Skin epidermis (tissue), 12 donors: Measurements from ENCODE around the gene CA10.

Source experiments
- H3K27ac ChIP-seq, 21 experiments: fragments of 200-600 bp; sonication (generic) in 11 of 21; one replicate each; pipeline ENCODE4 v1.5.0; 2020; ENCODE audit warnings: mild to moderate bottlenecking in 3 of 21, inconsistent platforms in 2 of 21, moderate library complexity in 2 of 21
- H3K4me3 ChIP-seq, 7 experiments: fragments of 200-600 bp; sonication (generic) in 2 of 7; one replicate each; pipeline ENCODE4 v1.5.0; 2020; ENCODE audit warnings: inconsistent platforms in 2 of 7, mild to moderate bottlenecking in 2 of 7, moderate library complexity in 1 of 7

Gene CA10

DNA sequence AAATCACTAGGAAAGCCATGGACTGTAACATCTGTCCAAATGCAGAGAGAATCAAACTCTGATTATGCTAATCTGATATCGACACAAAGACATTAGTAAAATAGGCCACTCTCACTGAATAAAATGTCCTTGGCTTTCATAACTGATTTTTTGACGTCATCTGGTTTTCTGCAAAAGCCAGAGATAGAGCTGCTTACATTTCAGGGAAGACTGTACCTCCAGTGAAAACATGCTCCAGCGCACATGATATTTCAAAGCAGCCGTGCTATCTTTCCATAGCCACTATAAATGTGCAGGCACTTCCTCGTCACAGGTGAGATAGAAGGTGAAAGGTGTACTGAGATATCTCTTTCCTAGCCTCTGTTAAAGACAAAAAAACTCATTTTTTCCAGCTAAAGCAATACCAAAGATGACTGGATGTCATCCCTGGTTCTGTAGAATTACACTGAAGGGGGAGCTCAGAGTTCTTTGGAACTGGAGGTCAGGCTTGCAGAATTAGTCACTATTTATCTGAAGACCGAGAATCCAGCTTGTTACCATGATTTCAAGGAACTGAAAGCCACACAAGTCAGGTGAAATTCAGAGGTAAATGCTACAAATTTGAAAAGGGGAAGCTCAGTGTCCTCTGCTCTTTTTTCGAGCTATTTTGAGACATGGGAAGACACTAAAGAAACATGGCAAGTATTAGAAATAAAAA is 249.5 kb downstream of the CA10 start:
- H3K27ac ChIP-seq, result no peak overlapping the region
- no peak overlapping the region for H3K4me3 ChIP-seq

GRCh38 chr17:51907041-51907440 is 251.5 kb downstream of the CA10 start:
- H3K4me3 ChIP-seq, result no peak overlapping the region
- no peak overlapping the region for H3K27ac ChIP-seq

GRCh38 chr17:51904379-51904778 is 254.1 kb downstream of the CA10 start:
- no peak overlapping the region for H3K27ac ChIP-seq

GRCh38 chr17:51901242-51901641 is 257.3 kb downstream of the CA10 start:
- H3K27ac ChIP-seq, result no peak overlapping the region
- H3K4me3 ChIP-seq, result no peak overlapping the region

More at GRCh38 chr17:51904379-51904778, 254.1 kb downstream of the CA10 start:
- H3K4me3 ChIP-seq, result no peak overlapping the region

GRCh38 chr17:51891936-51892335 is 266.6 kb downstream of the CA10 start:
- no peak overlapping the region for H3K27ac ChIP-seq
- H3K4me3 ChIP-seq, result no peak overlapping the region

DNA sequence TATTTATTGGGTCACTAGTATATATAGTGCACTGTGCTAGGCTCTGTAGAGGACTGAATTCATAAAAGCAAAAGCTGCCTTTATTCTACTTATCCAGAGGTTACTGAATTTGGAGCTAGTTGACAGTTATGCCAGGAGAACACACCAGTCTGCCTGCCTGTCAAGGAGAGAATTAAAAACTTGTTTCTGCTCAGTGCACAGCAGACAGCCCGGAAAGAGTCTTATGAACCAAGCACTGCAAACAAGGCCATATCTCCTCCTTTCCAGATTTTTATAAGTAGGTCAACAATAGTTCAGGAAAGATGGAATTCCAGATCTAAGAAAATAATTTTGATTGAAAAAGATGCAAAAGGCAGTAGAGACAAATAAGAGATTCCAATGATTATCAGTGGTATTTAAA is 267.8 kb downstream of the CA10 start:
- Histone ChIP-seq H3K4me3 (no peak overlapping the region), H3K27ac (no peak overlapping the region)

- Histone ChIP-seq H3K4me3 (no peak overlapping the region), H3K27ac (no peak overlapping the region)
Measured at GRCh38 chr17:51888816-51889215, 269.7 kb downstream of the CA10 start.

DNA sequence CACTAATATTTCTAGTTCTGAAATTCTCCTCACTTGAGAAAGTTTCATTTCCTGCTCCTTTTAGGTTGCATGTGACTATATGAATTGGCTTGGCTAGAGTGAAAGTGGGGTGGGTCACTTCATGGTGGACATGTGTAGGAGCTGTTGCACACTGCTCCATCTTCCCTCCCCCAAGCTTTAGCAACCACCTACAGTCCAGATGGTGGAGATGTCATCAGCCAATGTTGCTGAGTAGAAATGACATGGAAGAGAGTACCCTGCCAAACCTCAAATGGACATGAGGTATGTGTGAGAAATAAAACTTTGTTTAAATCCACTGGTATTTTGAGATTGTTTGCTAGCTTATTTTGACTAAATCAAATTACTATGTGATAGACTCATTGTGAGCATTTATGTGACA is 281.5 kb downstream of the CA10 start:
- Histone ChIP-seq H3K27ac (no peak overlapping the region), H3K4me3 (no peak overlapping the region)

- H3K4me3 ChIP-seq, result no peak overlapping the region
- no peak overlapping the region for H3K27ac ChIP-seq
Measured at GRCh38 chr17:51873302-51873701, 285.2 kb downstream of the CA10 start.

- Histone ChIP-seq H3K27ac (no peak overlapping the region), H3K4me3 (no peak overlapping the region)
Measured at GRCh38 chr17:51869387-51869786, 289.1 kb downstream of the CA10 start.

GRCh38 chr17:51860954-51861561 is 297.5 kb downstream of the CA10 start:
- H3K27ac ChIP-seq, result no peak overlapping the region
- H3K4me3 ChIP-seq, result no peak overlapping the region

- H3K27ac ChIP-seq, result no peak overlapping the region
- no peak overlapping the region for H3K4me3 ChIP-seq
Measured at GRCh38 chr17:51857052-51857597, 301.4 kb downstream of the CA10 start.

GRCh38 chr17:51855806-51856205 is 302.7 kb downstream of the CA10 start:
- no peak overlapping the region for H3K27ac ChIP-seq
- H3K4me3 ChIP-seq, result no peak overlapping the region

- no peak overlapping the region for H3K27ac ChIP-seq
Measured at GRCh38 chr17:51853857-51854256, 304.7 kb downstream of the CA10 start.

GRCh38 chr17:51852603-51853002 is 305.9 kb downstream of the CA10 start:
- Histone ChIP-seq H3K27ac (no peak overlapping the region), H3K4me3 (no peak overlapping the region)

More at GRCh38 chr17:51853857-51854256, 304.7 kb downstream of the CA10 start:
- H3K4me3 ChIP-seq, result no peak overlapping the region

DNA sequence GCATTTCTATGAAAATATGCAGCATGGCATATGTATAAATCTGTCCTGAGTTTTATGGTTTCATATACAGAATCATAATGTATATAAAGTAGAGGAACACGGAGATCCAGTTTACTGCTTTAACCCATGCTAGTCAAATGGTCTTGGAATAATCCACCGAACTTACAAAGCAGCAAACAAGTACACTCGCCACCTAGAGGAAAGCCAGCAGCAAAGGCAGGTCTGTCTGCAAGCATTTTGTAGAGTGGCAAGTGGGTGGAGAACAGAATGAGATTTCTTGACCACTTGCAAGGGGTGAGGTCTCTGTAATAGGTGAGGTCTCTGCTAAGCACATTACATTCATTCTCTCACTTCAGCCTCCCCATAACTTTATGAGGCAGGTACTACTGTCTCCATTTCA is 308.3 kb downstream of the CA10 start:
- Histone ChIP-seq H3K4me3 (no peak overlapping the region), H3K27ac (no peak overlapping the region)

GRCh38 chr17:51848451-51848850 is 310.1 kb downstream of the CA10 start:
- Histone ChIP-seq H3K27ac (no peak overlapping the region), H3K4me3 (no peak overlapping the region)

- Histone ChIP-seq H3K4me3 (no peak overlapping the region), H3K27ac (no peak overlapping the region)
Measured at GRCh38 chr17:51846566-51846965, 311.9 kb downstream of the CA10 start.

GRCh38 chr17:51845776-51846175 is 312.7 kb downstream of the CA10 start:
- no peak overlapping the region for H3K27ac ChIP-seq
- no peak overlapping the region for H3K4me3 ChIP-seq

GRCh38 chr17:51842763-51843162 is 315.8 kb downstream of the CA10 start:
- H3K4me3 ChIP-seq, result no peak overlapping the region
- H3K27ac ChIP-seq, result no peak overlapping the region

GRCh38 chr17:51841669-51842068 is 316.8 kb downstream of the CA10 start:
- no peak overlapping the region for H3K4me3 ChIP-seq

More at GRCh38 chr17:51841669-51842068, 316.8 kb downstream of the CA10 start:
- no peak overlapping the region for H3K27ac ChIP-seq
